ENCODE measurements around the gene UBE2D2.

UBE2D2 gene

GRCh38 chr5:139648205-139649081 is 87.3 kb downstream of the UBE2D2 start, which contains the start of gene CXXC5:
Gene CXXC5, plus strand, starts transcription at chr5:139648349. Its CDS starts 32,175 bp downstream, at chr5:139680524.
- peak; percentile 58 for DNase-seq (ENCODE audit: low read depth)

- no peak for DNase-seq (ENCODE audit: low read depth)
These were observed 88.2 kb downstream of the UBE2D2 start for GRCh38 chr5:139649082-139649991.

- no peak for DNase-seq (ENCODE audit: low read depth)
These were observed 89.0 kb downstream of the UBE2D2 start for GRCh38 chr5:139650031-139650688.

- no peak for DNase-seq (ENCODE audit: low read depth)
These were observed 89.5 kb downstream of the UBE2D2 start for GRCh38 chr5:139650689-139651042.

- no peak for DNase-seq (ENCODE audit: low read depth)
These were observed 90.1 kb downstream of the UBE2D2 start for GRCh38 chr5:139651043-139651834.

- DNase-seq (ENCODE audit: low read depth), result peak; percentile 40
These were observed 91.0 kb downstream of the UBE2D2 start for GRCh38 chr5:139651853-139652787.

GRCh38 chr5:139652788-139653241 is 91.7 kb downstream of the UBE2D2 start:
- no peak for DNase-seq (ENCODE audit: low read depth)

- DNase-seq (ENCODE audit: low read depth), result no peak
These were observed 92.5 kb downstream of the UBE2D2 start for GRCh38 chr5:139653616-139654015.

GRCh38 chr5:139654464-139654863 is 93.3 kb downstream of the UBE2D2 start:
- no peak for DNase-seq (ENCODE audit: low read depth)

- DNase-seq (ENCODE audit: low read depth), result no peak
These were observed 93.8 kb downstream of the UBE2D2 start for GRCh38 chr5:139654871-139655491.

- DNase-seq (ENCODE audit: low read depth), result no peak
These were observed 94.7 kb downstream of the UBE2D2 start for GRCh38 chr5:139655727-139656271.

- DNase-seq (ENCODE audit: low read depth), result no peak
These were observed 96.5 kb downstream of the UBE2D2 start for GRCh38 chr5:139657363-139658321.

GRCh38 chr5:139658501-139658927 is 97.4 kb downstream of the UBE2D2 start:
- no peak for DNase-seq (ENCODE audit: low read depth)

- DNase-seq (ENCODE audit: low read depth), result peak; percentile 38
These were observed 98.0 kb downstream of the UBE2D2 start for GRCh38 chr5:139658928-139659667.

GRCh38 chr5:139659695-139660101 is 98.6 kb downstream of the UBE2D2 start:
- DNase-seq (ENCODE audit: low read depth), result no peak

GRCh38 chr5:139660105-139660922 is 99.2 kb downstream of the UBE2D2 start:
- DNase-seq (ENCODE audit: low read depth), result no peak

Data from fibroblast of the conjunctiva (primary cell).